ENCODE results near the gene NOS1AP.

The NOS1AP gene

GRCh38 chr1:162366671-162367070, 297.2 kb downstream of the NOS1AP start:
- Mint-ChIP-seq H3K4me3 (peak overlapping the region; percentile 39), H3K9me3 (no peaks in the 10 kb centered on the region), H3K36me3 (no peaks in the 10 kb centered on the region), H3K27ac (no peak overlapping the region), H3K4me1 (no peaks in the 10 kb centered on the region)
- ATAC-seq: no peak
- no peak for DNase-seq (ENCODE audit: low spot score in 2 of 2)

GRCh38 chr1:162367073-162367472, 297.6 kb downstream of the NOS1AP start:
- Mint-ChIP-seq H3K36me3 (no peaks in the 10 kb centered on the region), H3K4me1 (peaks cover under 1% of the 10 kb centered on the region), H3K27ac (no peak overlapping the region), H3K4me3 (peak overlapping the region; percentile 39), H3K9me3 (no peaks in the 10 kb centered on the region)
- no peak for DNase-seq (ENCODE audit: low spot score in 2 of 2)
- no peak for ATAC-seq

GRCh38 chr1:162367772-162368171, 298.3 kb downstream of the NOS1AP start:
- no peak for DNase-seq (ENCODE audit: low spot score in 2 of 2)
- no peaks in the 10 kb centered on the region for H3K9me3 Mint-ChIP-seq
- ATAC-seq: no peak

GRCh38 chr1:162368451-162368850, 299.0 kb downstream of the NOS1AP start:
- DNase-seq (ENCODE audit: low spot score in 2 of 2) (no peak), ATAC-seq (no peak)
- no peaks in the 10 kb centered on the region for H3K36me3 Mint-ChIP-seq
- no peaks in the 10 kb centered on the region for H3K9me3 Mint-ChIP-seq
- no peak overlapping the region for H3K4me3 Mint-ChIP-seq
- peaks cover 8% of the 10 kb centered on the region for H3K4me1 Mint-ChIP-seq
- H3K27ac Mint-ChIP-seq: no peak overlapping the region

More at GRCh38 chr1:162367772-162368171, 298.3 kb downstream of the NOS1AP start:
- Mint-ChIP-seq H3K27ac (no peak overlapping the region), H3K4me1 (peaks cover 7% of the 10 kb centered on the region), H3K4me3 (no peak overlapping the region), H3K36me3 (no peaks in the 10 kb centered on the region)

GRCh38 chr1:162369571-162369970, 300.1 kb downstream of the NOS1AP start:
- H3K4me1 Mint-ChIP-seq: peaks cover 8% of the 10 kb centered on the region
- no peak overlapping the region for H3K4me3 Mint-ChIP-seq

GRCh38 chr1:162370161-162370560, 300.7 kb downstream of the NOS1AP start:
- Mint-ChIP-seq H3K27ac (no peak overlapping the region), H3K36me3 (no peaks in the 10 kb centered on the region), H3K9me3 (no peaks in the 10 kb centered on the region), H3K4me1 (peaks cover 8% of the 10 kb centered on the region), H3K4me3 (no peak overlapping the region)
- DNase-seq (ENCODE audit: low spot score in 2 of 2): no peak
- ATAC-seq: no peak

More at GRCh38 chr1:162369571-162369970, 300.1 kb downstream of the NOS1AP start:
- ATAC-seq (no peak), DNase-seq (ENCODE audit: low spot score in 2 of 2) (no peak)
- Mint-ChIP-seq H3K27ac (no peak overlapping the region), H3K9me3 (no peaks in the 10 kb centered on the region), H3K36me3 (no peaks in the 10 kb centered on the region)

GRCh38 chr1:162370721-162371120, 301.2 kb downstream of the NOS1AP start:
- H3K4me3 Mint-ChIP-seq: no peak overlapping the region
- no peak overlapping the region for H3K27ac Mint-ChIP-seq
- H3K4me1 Mint-ChIP-seq: peaks cover 8% of the 10 kb centered on the region
- DNase-seq (ENCODE audit: low spot score in 2 of 2) (no peak), ATAC-seq (no peak)
- no peaks in the 10 kb centered on the region for H3K36me3 Mint-ChIP-seq
- no peaks in the 10 kb centered on the region for H3K9me3 Mint-ChIP-seq

- H3K36me3 Mint-ChIP-seq: no peaks in the 10 kb centered on the region
- H3K4me1 Mint-ChIP-seq: peaks cover 8% of the 10 kb centered on the region
- no peak for ATAC-seq
- DNase-seq (ENCODE audit: low spot score in 2 of 2): no peak
- no peaks in the 10 kb centered on the region for H3K9me3 Mint-ChIP-seq
- no peak overlapping the region for H3K27ac Mint-ChIP-seq
- H3K4me3 Mint-ChIP-seq: no peak overlapping the region
These were observed 302.1 kb downstream of the NOS1AP start for GRCh38 chr1:162371611-162372010.

- DNase-seq (ENCODE audit: low spot score in 2 of 2) (no peak), ATAC-seq (peak; percentile 19)
- Mint-ChIP-seq H3K27ac (peak overlapping the region; percentile 66), H3K36me3 (no peaks in the 10 kb centered on the region), H3K4me1 (peaks cover 8% of the 10 kb centered on the region), H3K4me3 (no peak overlapping the region), H3K9me3 (no peaks in the 10 kb centered on the region)
These were observed 302.9 kb downstream of the NOS1AP start for GRCh38 chr1:162372159-162373071.

- Mint-ChIP-seq H3K27ac (no peak overlapping the region), H3K4me3 (no peak overlapping the region), H3K36me3 (no peaks in the 10 kb centered on the region), H3K9me3 (no peaks in the 10 kb centered on the region), H3K4me1 (peaks cover 8% of the 10 kb centered on the region)
- ATAC-seq: no peak
- no peak for DNase-seq (ENCODE audit: low spot score in 2 of 2)
These were observed 303.6 kb downstream of the NOS1AP start for GRCh38 chr1:162373072-162373427.

GRCh38 chr1:162373541-162374260, 304.2 kb downstream of the NOS1AP start:
- Mint-ChIP-seq H3K4me3 (no peak overlapping the region), H3K9me3 (no peaks in the 10 kb centered on the region), H3K36me3 (no peaks in the 10 kb centered on the region), H3K4me1 (peaks cover 8% of the 10 kb centered on the region), H3K27ac (no peak overlapping the region)
- DNase-seq (ENCODE audit: low spot score in 2 of 2): no peak
- no peak for ATAC-seq

- no peak for DNase-seq (ENCODE audit: low spot score in 2 of 2)
- H3K4me1 Mint-ChIP-seq: peaks cover 8% of the 10 kb centered on the region
- no peak overlapping the region for H3K27ac Mint-ChIP-seq
- H3K9me3 Mint-ChIP-seq: no peaks in the 10 kb centered on the region
- no peak overlapping the region for H3K4me3 Mint-ChIP-seq
- ATAC-seq: no peak
- no peaks in the 10 kb centered on the region for H3K36me3 Mint-ChIP-seq
These were observed 304.9 kb downstream of the NOS1AP start for GRCh38 chr1:162374406-162374805.

- H3K4me1 Mint-ChIP-seq: peaks cover 8% of the 10 kb centered on the region
- ATAC-seq: no peak
These were observed 306.0 kb downstream of the NOS1AP start for GRCh38 chr1:162375463-162375862.

GRCh38 chr1:162376691-162377090, 307.2 kb downstream of the NOS1AP start, which contains the start of gene SPATA46:
Gene SPATA46 (minus strand): TSS chr1:162376854. CDS start chr1:162376790, 64 bp downstream.
- H3K9me3 Mint-ChIP-seq: no peaks in the 10 kb centered on the region
- H3K4me3 Mint-ChIP-seq: no peak within 1 kb of the TSS
- ATAC-seq: no peak
- H3K4me1 Mint-ChIP-seq: peaks cover 8% of the 10 kb centered on the region
- no peaks in the 10 kb centered on the region for H3K36me3 Mint-ChIP-seq
- no peak for DNase-seq (ENCODE audit: low spot score in 2 of 2)
- no peak within 1 kb of the TSS for H3K27ac Mint-ChIP-seq

More at GRCh38 chr1:162375463-162375862, 306.0 kb downstream of the NOS1AP start:
- DNase-seq (ENCODE audit: low spot score in 2 of 2): no peak
- no peak overlapping the region for H3K27ac Mint-ChIP-seq
- H3K36me3 Mint-ChIP-seq: no peaks in the 10 kb centered on the region
- no peak overlapping the region for H3K4me3 Mint-ChIP-seq
- no peaks in the 10 kb centered on the region for H3K9me3 Mint-ChIP-seq

- Mint-ChIP-seq H3K4me3 (no peak overlapping the region), H3K36me3 (no peaks in the 10 kb centered on the region), H3K27ac (no peak overlapping the region), H3K9me3 (no peaks in the 10 kb centered on the region), H3K4me1 (no peaks in the 10 kb centered on the region)
- DNase-seq (ENCODE audit: low spot score in 2 of 2) (no peak), ATAC-seq (no peak)
These were observed 310.8 kb downstream of the NOS1AP start for GRCh38 chr1:162380061-162380846.

All from stimulated activated effector memory CD8-positive, alpha-beta T cell treated with anti-CD3 and anti-CD28 coated beads, Interleukin-12 subunit alpha, Interleukin-12 subunit beta, amount 100 ng/mL, for 72 hours (primary cell).